Keratinocyte (primary cell): ENCODE data around the gene LRRC52.
"Not testable (repeated sequence)": the region's sequence is repeated elsewhere in the genome, so short reads cannot be mapped to it uniquely, and the experiment has no call there.

Experiments
- CTCF ChIP-seq, 3 experiments: IDR thresholded peaks in 1 of 3; conservative IDR thresholded peaks in 1 of 3; optimal IDR thresholded peaks in 1 of 3; 2 replicates in 2 of 3; 3 replicates in 1 of 3; pipeline versions ENCODE3 to v1.5.1; 2011; ENCODE audit warnings: low read length in 3 of 3, mild to moderate bottlenecking in 3 of 3, moderate library complexity in 2 of 3, control low read depth in 1 of 3, inconsistent platforms in 1 of 3; ENCODE audit not compliant: insufficient read depth in 2 of 3; ENCODE audit errors: extremely low read depth in 1 of 3
- EZH2 ChIP-seq: IDR thresholded peaks from one replicate; pipeline ENCODE4 v1.6.1; 2012; ENCODE audit warnings: inconsistent platforms, mild to moderate bottlenecking, low read length, moderate library complexity

DNA sequence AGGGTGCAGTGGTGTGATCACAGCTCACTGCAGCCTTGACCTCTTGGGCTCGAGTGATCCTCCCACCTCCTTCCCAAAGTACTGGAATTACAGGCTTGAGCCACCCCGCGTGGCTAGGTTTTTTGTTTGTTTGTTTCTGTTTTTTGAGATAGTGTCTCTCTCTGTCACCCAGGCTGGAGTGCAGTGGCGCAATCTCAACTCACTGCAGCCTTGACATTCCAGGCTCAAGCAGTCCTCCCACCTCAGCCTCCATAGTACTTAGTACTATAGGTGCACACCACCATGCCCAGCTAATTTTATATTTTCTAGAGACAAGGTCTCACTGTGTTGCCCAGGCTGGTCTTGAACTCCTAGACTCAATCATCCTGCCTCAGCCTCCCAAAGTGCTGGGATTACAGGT, 47.6 kb downstream of the LRRC52 start:
- not testable (repeated sequence) for TF ChIP-seq EZH2; CTCF (optimal IDR thresholded peaks at IDR 0.05 in 1 of 3, IDR thresholded peaks at IDR 0.05 in 1 of 3, conservative IDR thresholded peaks at IDR 0.05 in 1 of 3; ENCODE audit: extremely low read depth in 1 of 3, insufficient read depth in 2 of 3, low read length in 3 of 3)
